GM12801 (cell line): Measurements from ENCODE around the gene ESRRG.

Source experiments
- CTCF ChIP-seq: IDR thresholded peaks from one replicate; pipeline ENCODE4 v1.5.1; 2011; ENCODE audit warnings: control low read depth; ENCODE audit not compliant: insufficient read length; ENCODE audit errors: extremely low read depth

The ESRRG gene

GRCh38 chr1:216542741-216543140 is 180.5 kb downstream of the ESRRG start:
- TF ChIP-seq CTCF, result no peak

- no peak for TF ChIP-seq CTCF
Observed at GRCh38 chr1:216542263-216542662, 181.0 kb downstream of the ESRRG start.

- TF ChIP-seq CTCF, result no peak
Observed at GRCh38 chr1:216535751-216536150, 187.5 kb downstream of the ESRRG start.

- TF ChIP-seq CTCF, result no peak
Observed at GRCh38 chr1:216535059-216535458, 188.2 kb downstream of the ESRRG start.

GRCh38 chr1:216533776-216534175 is 189.5 kb downstream of the ESRRG start:
- TF ChIP-seq CTCF, result no peak

GRCh38 chr1:216532251-216532798 is 190.9 kb downstream of the ESRRG start:
- TF ChIP-seq CTCF, result no peak

GRCh38 chr1:216531263-216532239 is 191.7 kb downstream of the ESRRG start:
- no peak for TF ChIP-seq CTCF
